ENCODE results near the gene MEX3D. TPM values are rescaled to one million over a fixed set of nuclear protein-coding genes. Genes with fewer than 3 reads are reported as not detected.

Gene MEX3D
- polyA plus RNA-seq, 2 of the 4 experiments (the other 2 are of a cell fraction): 2.1 to 7.1 TPM

DNA sequence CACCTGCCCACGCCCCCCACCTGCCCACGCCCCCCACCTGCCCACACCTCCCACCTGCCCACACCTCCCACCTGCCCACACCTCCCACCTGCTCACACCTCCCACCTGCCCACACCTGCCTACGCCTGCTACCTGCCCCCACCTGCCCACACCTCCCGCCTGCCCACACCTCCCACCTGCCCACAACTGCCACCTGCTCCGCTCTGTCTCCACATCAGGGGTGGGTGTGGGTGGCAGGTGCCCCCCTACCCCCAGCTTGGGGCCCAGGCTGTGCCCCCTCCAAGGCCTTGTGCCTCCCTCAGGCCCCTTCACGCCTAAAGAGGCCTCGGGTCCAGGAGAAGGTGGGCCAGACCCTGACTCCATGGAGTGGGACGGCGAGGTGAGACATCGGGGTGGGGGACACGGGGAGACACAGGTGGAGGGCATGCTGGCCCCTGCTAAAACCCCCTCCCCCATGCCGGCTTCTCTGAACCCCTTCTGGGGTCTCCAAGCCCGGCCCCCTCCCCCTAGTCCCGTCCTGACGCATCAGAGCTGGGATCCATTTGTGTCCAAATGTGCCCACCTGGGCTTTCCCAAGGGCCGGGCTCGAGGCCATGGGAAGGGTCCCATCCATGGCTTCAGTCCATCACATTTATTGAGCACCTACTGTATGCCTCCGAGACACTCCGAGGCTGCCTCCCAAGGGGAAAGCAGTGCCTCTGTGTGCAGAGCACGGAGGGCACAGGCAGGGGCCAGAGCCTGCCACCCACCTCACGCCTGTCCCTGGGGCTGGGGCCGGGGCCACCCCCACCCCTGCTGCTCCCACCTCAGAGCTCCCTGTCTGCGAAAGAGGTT lies 39.3 kb downstream of the MEX3D start:
- H3K4me3 ChIP-seq: no peak overlapping the region
- no peak overlapping the region for H3K27ac ChIP-seq
- no peak for FAIRE-seq
- no peaks in the 10 kb centered on the region for H3K9me3 ChIP-seq
- CTCF ChIA-PET: no interaction called here
- POLR2A ChIA-PET: no interaction called here
- no peaks in the 10 kb centered on the region for H3K4me1 ChIP-seq
- TF ChIP-seq, protein P1, sequence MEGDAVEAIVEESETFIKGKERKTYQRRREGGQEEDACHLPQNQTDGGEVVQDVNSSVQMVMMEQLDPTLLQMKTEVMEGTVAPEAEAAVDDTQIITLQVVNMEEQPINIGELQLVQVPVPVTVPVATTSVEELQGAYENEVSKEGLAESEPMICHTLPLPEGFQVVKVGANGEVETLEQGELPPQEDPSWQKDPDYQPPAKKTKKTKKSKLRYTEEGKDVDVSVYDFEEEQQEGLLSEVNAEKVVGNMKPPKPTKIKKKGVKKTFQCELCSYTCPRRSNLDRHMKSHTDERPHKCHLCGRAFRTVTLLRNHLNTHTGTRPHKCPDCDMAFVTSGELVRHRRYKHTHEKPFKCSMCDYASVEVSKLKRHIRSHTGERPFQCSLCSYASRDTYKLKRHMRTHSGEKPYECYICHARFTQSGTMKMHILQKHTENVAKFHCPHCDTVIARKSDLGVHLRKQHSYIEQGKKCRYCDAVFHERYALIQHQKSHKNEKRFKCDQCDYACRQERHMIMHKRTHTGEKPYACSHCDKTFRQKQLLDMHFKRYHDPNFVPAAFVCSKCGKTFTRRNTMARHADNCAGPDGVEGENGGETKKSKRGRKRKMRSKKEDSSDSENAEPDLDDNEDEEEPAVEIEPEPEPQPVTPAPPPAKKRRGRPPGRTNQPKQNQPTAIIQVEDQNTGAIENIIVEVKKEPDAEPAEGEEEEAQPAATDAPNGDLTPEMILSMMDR (IDR thresholded peaks at IDR 0.05): no peak
- no peak for TF ChIP-seq JUNB (IDR thresholded peaks at IDR 0.05)
- TF ChIP-seq HOXB13 (CRISPR knock-in tag; IDR thresholded peaks at IDR 0.05; ENCODE audit: low read depth): no peak
- no peak for TF ChIP-seq KDM5A (IDR thresholded peaks at IDR 0.05)
- TF ChIP-seq HOXB5 (CRISPR knock-in tag; IDR thresholded peaks at IDR 0.05): no peak
- no peak for TF ChIP-seq ZC3H11A (IDR thresholded peaks at IDR 0.05)
- no peak for TF ChIP-seq RFX5 (IDR thresholded peaks at IDR 0.05)
- TF ChIP-seq, protein P2, sequence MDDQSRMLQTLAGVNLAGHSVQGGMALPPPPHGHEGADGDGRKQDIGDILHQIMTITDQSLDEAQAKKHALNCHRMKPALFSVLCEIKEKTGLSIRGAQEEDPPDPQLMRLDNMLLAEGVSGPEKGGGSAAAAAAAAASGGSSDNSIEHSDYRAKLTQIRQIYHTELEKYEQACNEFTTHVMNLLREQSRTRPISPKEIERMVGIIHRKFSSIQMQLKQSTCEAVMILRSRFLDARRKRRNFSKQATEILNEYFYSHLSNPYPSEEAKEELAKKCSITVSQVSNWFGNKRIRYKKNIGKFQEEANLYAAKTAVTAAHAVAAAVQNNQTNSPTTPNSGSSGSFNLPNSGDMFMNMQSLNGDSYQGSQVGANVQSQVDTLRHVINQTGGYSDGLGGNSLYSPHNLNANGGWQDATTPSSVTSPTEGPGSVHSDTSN (IDR thresholded peaks at IDR 0.05): no peak
- no peak for TF ChIP-seq CHD4 (IDR thresholded peaks at IDR 0.05; ENCODE audit: borderline replicate concordance)
- no peak for TF ChIP-seq EHMT2 (IDR thresholded peaks at IDR 0.05; ENCODE audit: low read depth)
- no peak for TF ChIP-seq HOXA7 (CRISPR knock-in tag; IDR thresholded peaks at IDR 0.05)
- TF ChIP-seq MAFK (IDR thresholded peaks at IDR 0.05; ENCODE audit: partially characterized antibody): no peak
- TF ChIP-seq, protein P3, sequence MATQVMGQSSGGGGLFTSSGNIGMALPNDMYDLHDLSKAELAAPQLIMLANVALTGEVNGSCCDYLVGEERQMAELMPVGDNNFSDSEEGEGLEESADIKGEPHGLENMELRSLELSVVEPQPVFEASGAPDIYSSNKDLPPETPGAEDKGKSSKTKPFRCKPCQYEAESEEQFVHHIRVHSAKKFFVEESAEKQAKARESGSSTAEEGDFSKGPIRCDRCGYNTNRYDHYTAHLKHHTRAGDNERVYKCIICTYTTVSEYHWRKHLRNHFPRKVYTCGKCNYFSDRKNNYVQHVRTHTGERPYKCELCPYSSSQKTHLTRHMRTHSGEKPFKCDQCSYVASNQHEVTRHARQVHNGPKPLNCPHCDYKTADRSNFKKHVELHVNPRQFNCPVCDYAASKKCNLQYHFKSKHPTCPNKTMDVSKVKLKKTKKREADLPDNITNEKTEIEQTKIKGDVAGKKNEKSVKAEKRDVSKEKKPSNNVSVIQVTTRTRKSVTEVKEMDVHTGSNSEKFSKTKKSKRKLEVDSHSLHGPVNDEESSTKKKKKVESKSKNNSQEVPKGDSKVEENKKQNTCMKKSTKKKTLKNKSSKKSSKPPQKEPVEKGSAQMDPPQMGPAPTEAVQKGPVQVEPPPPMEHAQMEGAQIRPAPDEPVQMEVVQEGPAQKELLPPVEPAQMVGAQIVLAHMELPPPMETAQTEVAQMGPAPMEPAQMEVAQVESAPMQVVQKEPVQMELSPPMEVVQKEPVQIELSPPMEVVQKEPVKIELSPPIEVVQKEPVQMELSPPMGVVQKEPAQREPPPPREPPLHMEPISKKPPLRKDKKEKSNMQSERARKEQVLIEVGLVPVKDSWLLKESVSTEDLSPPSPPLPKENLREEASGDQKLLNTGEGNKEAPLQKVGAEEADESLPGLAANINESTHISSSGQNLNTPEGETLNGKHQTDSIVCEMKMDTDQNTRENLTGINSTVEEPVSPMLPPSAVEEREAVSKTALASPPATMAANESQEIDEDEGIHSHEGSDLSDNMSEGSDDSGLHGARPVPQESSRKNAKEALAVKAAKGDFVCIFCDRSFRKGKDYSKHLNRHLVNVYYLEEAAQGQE (IDR thresholded peaks at IDR 0.05): no peak
- TF ChIP-seq TFCP2L1 (CRISPR knock-in tag; IDR thresholded peaks at IDR 0.05): no peak
- TF ChIP-seq, protein P4, sequence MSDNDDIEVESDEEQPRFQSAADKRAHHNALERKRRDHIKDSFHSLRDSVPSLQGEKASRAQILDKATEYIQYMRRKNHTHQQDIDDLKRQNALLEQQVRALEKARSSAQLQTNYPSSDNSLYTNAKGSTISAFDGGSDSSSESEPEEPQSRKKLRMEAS (IDR thresholded peaks at IDR 0.05): no peak
- no peak for TF ChIP-seq TP53 (CRISPR knock-in tag; IDR thresholded peaks at IDR 0.05)
- no peak for TF ChIP-seq BHLHE40 (IDR thresholded peaks at IDR 0.05; ENCODE audit: low read depth, low read length)
- TF ChIP-seq, protein P5, sequence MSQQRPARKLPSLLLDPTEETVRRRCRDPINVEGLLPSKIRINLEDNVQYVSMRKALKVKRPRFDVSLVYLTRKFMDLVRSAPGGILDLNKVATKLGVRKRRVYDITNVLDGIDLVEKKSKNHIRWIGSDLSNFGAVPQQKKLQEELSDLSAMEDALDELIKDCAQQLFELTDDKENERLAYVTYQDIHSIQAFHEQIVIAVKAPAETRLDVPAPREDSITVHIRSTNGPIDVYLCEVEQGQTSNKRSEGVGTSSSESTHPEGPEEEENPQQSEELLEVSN (IDR thresholded peaks at IDR 0.05; ENCODE audit: borderline replicate concordance, low read depth): no peak
- no peak for TF ChIP-seq SMC3 (IDR thresholded peaks at IDR 0.05)
- no peak for ATAC-seq
- no peak for DNase-seq (ENCODE audit: low read depth in 1 of 2, low spot score in 1 of 2)
- no peak overlapping the region for H3K4me2 ChIP-seq
- 23% methylated on average over 6 of the region's 23 CpGs for WGBS (ENCODE audit: missing lambda C conversion rate)

Data from A549 (cell line).